ENCODE results near the gene DGCR6L. TPM values are rescaled to one million over a fixed set of nuclear protein-coding genes. Genes with fewer than 3 reads are reported as not detected.

Gene DGCR6L
- total and polyA plus RNA-seq, 2 of the 4 experiments (the other 2 are of a cell fraction), result 65.4 to 80.4 TPM

GRCh38 chr22:20292108-20292507 lies 27.8 kb downstream of the DGCR6L start:
- no peak overlapping the region for H3K27ac ChIP-seq (ENCODE audit: insufficient read depth, low read length)
- no peak overlapping the region for H2BK120ac ChIP-seq (ENCODE audit: low read depth, low read length)
- no CpG with 5 or more reads among the region's 5 CpGs for WGBS, 2 experiments (ENCODE audit: extremely low coverage in 2 of 2, insufficient read length in 1 of 2)
- ATAC-seq (ENCODE audit: low read depth) (no peak), DNase-seq (no peak)
- H4K91ac ChIP-seq (ENCODE audit: insufficient read depth, low read depth, low read length), result no peak overlapping the region
- H3K4me1 ChIP-seq (ENCODE audit: control insufficient read depth, insufficient read depth, low read length), result no peaks in the 10 kb centered on the region
- H3K9ac ChIP-seq (ENCODE audit: low read depth, low read length), result no peak overlapping the region
- H3K9me3 ChIP-seq (ENCODE audit: control insufficient read depth, insufficient read depth, low read length), result no peaks in the 10 kb centered on the region
- no peaks in the 10 kb centered on the region for H3K79me1 ChIP-seq (ENCODE audit: low read depth in 1 of 2, low read length in 2 of 2)
- intact Hi-C loops (cut with micrococcal nuclease), result no loop called here
- H3K4me2 ChIP-seq (ENCODE audit: low read depth, low read length), result no peak overlapping the region
- no peak overlapping the region for H3K14ac ChIP-seq (replicated peaks; ENCODE audit: low read depth, low read length)
- dilution Hi-C loops (cut with HindIII; ENCODE audit: low sequenced_read_pairs, unreplicated experiment), result no loop called here
- no peaks in the 10 kb centered on the region for H4K20me1 ChIP-seq (ENCODE audit: insufficient read depth, low read length)
- H4K5ac ChIP-seq (ENCODE audit: low read depth, low read length), result no peak overlapping the region
- no peak overlapping the region for H3K4ac ChIP-seq (ENCODE audit: low read depth, low read length)
- no peak overlapping the region for H2AK9ac ChIP-seq (replicated peaks; ENCODE audit: low read depth, low read length, poor library complexity)
- no peak overlapping the region for H3K18ac ChIP-seq (ENCODE audit: low read depth, low read length)
- no peaks in the 10 kb centered on the region for H3K9me1 ChIP-seq (ENCODE audit: insufficient read depth, low read length)
- H3K23ac ChIP-seq (ENCODE audit: low read depth, low read length), result no peak overlapping the region
- TF ChIP-seq RFX5 (IDR thresholded peaks at IDR 0.05; ENCODE audit: low read depth, low read length) (no peak), MXI1 (IDR thresholded peaks at IDR 0.05; ENCODE audit: borderline replicate concordance, low read depth, low read length) (no peak), USF2 (IDR thresholded peaks at IDR 0.05; ENCODE audit: low read depth, low read length) (no peak), BHLHE40 (IDR thresholded peaks at IDR 0.05; ENCODE audit: low read depth, low read length) (no peak)
- H3K4me3 ChIP-seq (ENCODE audit: insufficient read depth, low read depth, low read length), result no peak overlapping the region
- in situ Hi-C loops (cut with MboI; ENCODE audit: low sequenced_read_pairs), result loop anchor here (5.0 kb wide), 1 partner anchor 135 kb away; no protein-coding TSS in a partner anchor
- no peaks in the 10 kb centered on the region for H3K36me3 ChIP-seq (ENCODE audit: control insufficient read depth, insufficient read depth, low read length)
- ChIA-PET CTCF (no interaction called here), POLR2A (ENCODE audit: unreplicated experiment) (no interaction called here)
- BruUV-seq (replicated peaks), result no TSS peak
- no peak overlapping the region for H2AK5ac ChIP-seq (ENCODE audit: low read depth, low read length)
- no peak overlapping the region for H2BK15ac ChIP-seq (ENCODE audit: low read depth, low read length)
- no peak overlapping the region for H2BK20ac ChIP-seq (ENCODE audit: low read depth, low read length)
- peaks cover 59% of the 10 kb centered on the region for H3K27me3 ChIP-seq (ENCODE audit: control insufficient read depth, insufficient read depth, low read length)
- H2BK5ac ChIP-seq (ENCODE audit: low read depth, low read length, poor library complexity, severe bottlenecking), result no peak overlapping the region
- H3K56ac ChIP-seq (ENCODE audit: extremely low read depth, insufficient read depth, low read length), result no peak overlapping the region
- H2AFZ ChIP-seq (replicated peaks; ENCODE audit: low read length, poor library complexity), result no peak overlapping the region
- no peak overlapping the region for H4K8ac ChIP-seq (ENCODE audit: low read depth in 2 of 2, low read length in 2 of 2)
